Measurements from ENCODE around the gene HOXC4. TPM values are rescaled to one million over a fixed set of nuclear protein-coding genes. Genes with fewer than 3 reads are reported as not detected.
A peak's percentile ranks its signal among the peaks of the same experiment; 100 is the strongest.

The HOXC4 gene
- total and polyA plus RNA-seq, 2 of the 8 experiments (the other 6 are each of a cell fraction or from before 2014, with no cell fraction given) = not detected

DNA sequence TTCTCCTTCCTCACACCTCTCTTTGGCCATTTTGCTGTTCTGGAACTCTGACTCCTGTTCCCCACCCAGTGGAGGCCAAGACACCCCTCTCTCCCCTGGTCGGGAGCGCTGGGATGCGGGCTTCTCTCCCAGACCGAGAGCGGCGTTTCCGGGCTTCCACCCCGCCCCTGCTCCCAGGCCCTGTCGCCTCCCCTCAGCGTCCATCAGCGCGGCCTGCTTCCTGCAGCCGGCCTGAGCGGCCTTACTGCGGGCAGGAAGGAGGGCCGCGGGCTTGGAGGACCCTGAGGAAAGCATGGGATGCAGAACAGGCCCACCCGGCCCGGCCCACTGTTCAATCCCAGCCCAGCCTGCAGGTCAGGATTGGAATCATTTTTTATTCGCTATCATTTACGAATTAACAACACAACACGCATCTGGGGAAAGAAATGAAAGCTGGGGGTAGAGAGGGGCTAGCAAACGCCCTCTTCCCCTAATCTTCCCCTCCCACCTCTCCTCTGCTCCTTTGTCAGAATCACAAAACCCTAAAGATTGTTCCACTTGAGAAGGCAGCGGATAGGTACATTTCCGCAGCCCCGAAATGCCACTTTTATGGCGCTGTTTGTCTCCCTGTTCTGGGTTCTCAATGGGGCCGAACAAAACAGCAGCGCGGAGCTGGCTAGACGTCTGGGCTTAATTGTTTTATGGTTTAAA lies 48.6 kb upstream of the HOXC4 start:
- no peak overlapping the region for H2BK12ac ChIP-seq (ENCODE audit: low read depth, low read length)
- H2BK120ac ChIP-seq (replicated peaks; ENCODE audit: low read depth, low read length) = no peak overlapping the region
- H3K18ac ChIP-seq (ENCODE audit: extremely low read depth, low read length) = no peak overlapping the region
- FAIRE-seq (no peak), DNase-seq (ENCODE audit: low read depth in 1 of 2, low spot score in 2 of 2) (no peak)
- no peak overlapping the region for H3K4me2 ChIP-seq (ENCODE audit: insufficient read depth in 1 of 2, low read depth in 2 of 2, low read length in 2 of 2)
- H2BK20ac ChIP-seq (ENCODE audit: low read length) = no peak overlapping the region
- H3K4me3 ChIP-seq (ENCODE audit: extremely low read depth in 1 of 4, insufficient read depth in 2 of 4, low read depth in 3 of 4, low read length in 4 of 4) = no peak overlapping the region
- ChIA-PET POLR2A (ENCODE audit: partially characterized antibody) (interaction anchor here (1.0 kb wide), 1 partner anchor 22 kb away, joined by 3 read pairs; no protein-coding TSS in a partner anchor), CTCF (ENCODE audit: partially characterized antibody) (interaction anchor here (0.8 to 11.3 kb wide), 25 partner anchors 8 to 374 kb away, joined by 3 to 172 read pairs (median 7); partner anchors contain the start of genes HOXC10, HOXC4, HOXC5 and HOXC6)
- peaks cover 0 to 34% of the 10 kb centered on the region in 2 experiments for H4K20me1 ChIP-seq (replicated peaks in 1 of 2; ENCODE audit: control insufficient read depth in 1 of 2, insufficient read depth in 2 of 2, low read length in 2 of 2)
- peaks cover 2% of the 10 kb centered on the region; the same call in 1 of the 2 replicates for H3K23me2 ChIP-seq (ENCODE audit: low read depth, low read length)
- no peaks in the 10 kb centered on the region for H3K79me2 ChIP-seq (ENCODE audit: control insufficient read depth in 1 of 2, insufficient read depth in 2 of 2, low read length in 2 of 2)
- H2BK15ac ChIP-seq (ENCODE audit: low read length) = no peak overlapping the region
- H3K4ac ChIP-seq (replicated peaks; ENCODE audit: insufficient read length, low read depth, low read length) = no peak overlapping the region
- H4K8ac ChIP-seq (ENCODE audit: extremely low read depth, insufficient read depth, low read length) = no peak overlapping the region
- peaks cover 97 to 100% (median 100%) of the 10 kb centered on the region in 4 experiments for H3K27me3 ChIP-seq (replicated peaks in 1 of 4; ENCODE audit: control insufficient read depth in 3 of 4, extremely low read depth in 1 of 4, insufficient read depth in 3 of 4, low read length in 3 of 4)
- no peak overlapping the region for H3K9ac ChIP-seq (replicated peaks in 1 of 4; ENCODE audit: extremely low read depth in 1 of 4, low read depth in 3 of 4, low read length in 3 of 4)
- no peak overlapping the region for H3K56ac ChIP-seq (replicated peaks; ENCODE audit: insufficient read length, low read depth, low read length)
- H2BK5ac ChIP-seq (ENCODE audit: low read depth, low read length) = no peak overlapping the region
- H4K5ac ChIP-seq (ENCODE audit: insufficient read length, low read depth, low read length) = no peak overlapping the region
- no peak overlapping the region for H2AFZ ChIP-seq (ENCODE audit: low read length)
- no peak overlapping the region for H3K14ac ChIP-seq (ENCODE audit: insufficient read length)
- no peak overlapping the region for H4K91ac ChIP-seq (replicated peaks; ENCODE audit: insufficient read length, low read length)
- no peaks in the 10 kb centered on the region for H3K79me1 ChIP-seq (ENCODE audit: low read depth, low read length)
- H3K27ac ChIP-seq (ENCODE audit: low read depth, low read length) = no peak overlapping the region
- H3K36me3 ChIP-seq (ENCODE audit: control insufficient read depth in 2 of 4, insufficient read depth in 4 of 4, low read length in 3 of 4) = peaks cover 0 to 2% (median 0%) of the 10 kb centered on the region in 4 experiments; a peak in 1 of 8 replicates
- H3K4me1 ChIP-seq (replicated peaks in 1 of 4; ENCODE audit: control insufficient read depth in 3 of 4, insufficient read depth in 4 of 4, low read length in 3 of 4) = peaks cover 0 to 9% (median 1%) of the 10 kb centered on the region in 4 experiments; a peak in 3 of 7 replicates
- WGBS, 2 experiments (ENCODE audit: extremely low coverage in 1 of 2, insufficient coverage in 1 of 2, insufficient read length in 1 of 2, insufficient replicate concordance in 2 of 2, low coverage in 1 of 2, low lambda C conversion rate in 2 of 2, missing lambda C conversion rate in 1 of 2) = 21% methylated on average over 31 of the region's 31 CpGs; no CpG with 5 or more reads in 1 of the 2 experiments
- no peaks in the 10 kb centered on the region for H3K9me3 ChIP-seq (ENCODE audit: insufficient read depth in 2 of 2, low read depth in 1 of 2, low read length in 1 of 2)
- no peak overlapping the region for H2AK5ac ChIP-seq (ENCODE audit: low read depth, low read length)
- H3K23ac ChIP-seq (ENCODE audit: insufficient read length) = no peak overlapping the region
- TF ChIP-seq SUZ12 (IDR thresholded peaks at IDR 0.05; ENCODE audit: low read length) (peak; percentile 93), RAD21 (IDR thresholded peaks at IDR 0.05 in 1 of 2, conservative IDR thresholded peaks at IDR 0.05 in 1 of 2; ENCODE audit: low read depth in 2 of 2, low read length in 2 of 2) (no peak), TEAD4 (IDR thresholded peaks at IDR 0.05; ENCODE audit: low read depth, low read length) (no peak), EZH2 (IDR thresholded peaks at IDR 0.05; ENCODE audit: low read depth, low read length, severe bottlenecking) (peak; percentile 93)

All from H1 (cell line).